Activated CD4-positive, alpha-beta T cell treated with anti-CD3 and anti-CD28 coated beads, Interleukin-2, amount 50 U/mL, for 16 hours (primary cell): Measurements from ENCODE around the gene TUBGCP5.
"Not testable (repeated sequence)": the region's sequence is repeated elsewhere in the genome, so short reads cannot be mapped to it uniquely, and the experiment has no call there.

Experiments
- DNase-seq: peaks from one replicate; pipeline ENCODE4 v3.0.0-alpha.2; 2020

The TUBGCP5 gene

GRCh38 chr15:23039143-23039916, at the start of gene TUBGCP5:
TUBGCP5 (minus strand) TSS chr15:23039569; CDS start chr15:23039543, 26 bp downstream.
- DNase-seq: peak; percentile 98

- no peak for DNase-seq
Observed at GRCh38 chr15:23083115-23083514, 43.7 kb upstream of the TUBGCP5 start.

GRCh38 chr15:23081996-23082737, 42.8 kb upstream of the TUBGCP5 start:
- DNase-seq: not testable (repeated sequence)

DNA sequence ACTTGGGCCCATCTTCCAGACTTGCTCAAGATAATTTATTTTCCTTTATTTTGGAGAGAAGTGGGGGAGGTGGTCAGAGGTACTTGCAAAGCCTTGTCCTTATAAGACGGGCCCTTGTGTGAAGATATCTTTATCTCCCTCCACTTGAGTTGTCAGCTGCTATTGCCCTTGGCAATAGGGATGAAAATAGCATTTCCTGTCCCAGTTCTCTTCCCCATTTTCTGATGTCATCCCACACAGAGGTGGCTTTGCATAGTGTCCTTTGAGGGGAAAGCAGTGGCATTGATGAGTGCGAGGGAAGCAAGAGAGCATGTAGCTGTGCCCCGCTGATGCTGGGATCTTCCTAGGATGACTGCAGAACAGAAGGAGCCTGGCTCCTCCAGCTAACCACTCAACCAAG, 41.9 kb upstream of the TUBGCP5 start:
- no peak for DNase-seq

GRCh38 chr15:23079766-23080165, 40.4 kb upstream of the TUBGCP5 start:
- DNase-seq: no peak

GRCh38 chr15:23075927-23076326, 36.6 kb upstream of the TUBGCP5 start:
- DNase-seq: no peak

GRCh38 chr15:23074684-23075083, 35.3 kb upstream of the TUBGCP5 start:
- no peak for DNase-seq

DNA sequence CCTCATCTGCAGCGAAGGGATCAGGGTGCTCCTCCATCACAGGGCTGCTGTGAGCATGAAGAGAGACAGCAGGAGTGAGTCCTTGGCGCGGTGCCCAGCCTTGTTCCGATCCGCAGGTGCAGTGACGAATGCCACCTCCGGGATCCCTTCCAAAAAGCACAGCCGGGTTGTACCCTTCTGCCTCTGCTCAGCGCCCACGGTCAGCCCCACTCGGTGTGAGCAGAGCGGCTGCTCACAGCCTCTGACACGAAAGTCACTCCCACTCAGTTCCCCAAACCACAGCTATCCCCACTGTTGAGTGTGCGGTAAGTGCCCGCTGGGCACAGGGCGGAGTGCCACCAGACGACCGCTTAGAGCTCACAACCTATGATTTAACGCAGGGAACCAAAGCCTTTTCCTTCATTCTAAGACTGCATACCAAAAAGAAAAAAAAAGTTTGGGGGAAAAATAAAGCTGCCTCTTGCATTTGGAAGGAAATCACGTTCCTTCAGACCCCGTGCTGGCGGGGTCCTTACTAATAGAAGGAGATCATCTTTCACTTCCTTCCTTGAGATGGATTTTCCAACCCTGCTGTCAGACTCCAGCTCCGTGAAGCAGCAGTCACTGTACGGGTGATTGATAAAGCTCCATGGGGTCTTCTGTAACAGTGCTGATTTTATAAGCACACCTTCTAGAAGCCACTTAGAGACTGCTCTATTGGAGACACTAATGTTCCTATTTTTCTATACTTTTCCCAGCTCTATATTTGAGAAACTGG, 34.7 kb upstream of the TUBGCP5 start:
- no peak for DNase-seq

- DNase-seq: no peak
Observed at GRCh38 chr15:23072633-23073032, 33.3 kb upstream of the TUBGCP5 start.

- no peak for DNase-seq
Observed at GRCh38 chr15:23069496-23070166, 30.3 kb upstream of the TUBGCP5 start.

GRCh38 chr15:23067416-23067815, 28.0 kb upstream of the TUBGCP5 start:
- DNase-seq: no peak

- no peak for DNase-seq
Observed at GRCh38 chr15:23065836-23066235, 26.5 kb upstream of the TUBGCP5 start.

DNA sequence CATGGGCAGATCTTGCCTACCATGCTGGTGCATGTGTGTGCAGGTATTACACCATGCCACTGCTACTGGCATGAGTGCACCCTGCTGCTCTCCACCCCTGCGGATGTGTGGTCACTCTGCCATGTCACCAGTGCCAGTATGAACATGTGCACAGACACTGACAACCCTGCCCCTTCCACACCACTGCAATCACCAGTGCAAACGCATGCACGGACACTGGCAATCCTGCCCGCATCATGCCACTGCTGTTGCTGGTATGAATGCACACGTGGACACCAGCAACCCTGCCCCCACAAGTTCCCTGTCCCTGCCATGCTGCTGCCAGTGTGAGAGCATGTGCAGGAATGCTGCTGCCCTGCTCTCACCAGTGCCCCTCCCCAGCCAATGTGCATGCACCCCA, 24.8 kb upstream of the TUBGCP5 start:
- no peak for DNase-seq

GRCh38 chr15:23057707-23058106, 18.3 kb upstream of the TUBGCP5 start:
- DNase-seq: no peak

GRCh38 chr15:23055316-23055715, 15.9 kb upstream of the TUBGCP5 start:
- DNase-seq: no peak

- DNase-seq: no peak
Observed at GRCh38 chr15:23052522-23052921, 13.2 kb upstream of the TUBGCP5 start.

DNA sequence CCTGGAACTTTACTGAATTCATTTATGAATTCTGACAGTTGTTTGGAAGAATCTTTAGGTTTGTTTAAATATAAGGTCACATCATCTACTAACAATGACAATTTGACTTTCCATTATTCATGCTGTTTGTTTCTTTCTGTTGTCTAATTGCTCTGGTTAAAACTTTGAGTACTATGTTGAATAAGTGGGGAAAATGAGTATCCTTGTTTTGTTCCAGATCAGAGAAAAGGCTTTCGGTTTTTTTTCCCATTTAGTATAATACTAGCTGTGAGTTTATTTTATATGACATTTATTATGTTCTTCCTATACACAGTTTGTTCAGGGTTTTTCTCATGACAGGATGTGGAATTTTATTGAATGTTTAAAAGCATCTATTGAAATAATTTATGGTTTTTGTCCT, 11.3 kb upstream of the TUBGCP5 start:
- DNase-seq: no peak

DNA sequence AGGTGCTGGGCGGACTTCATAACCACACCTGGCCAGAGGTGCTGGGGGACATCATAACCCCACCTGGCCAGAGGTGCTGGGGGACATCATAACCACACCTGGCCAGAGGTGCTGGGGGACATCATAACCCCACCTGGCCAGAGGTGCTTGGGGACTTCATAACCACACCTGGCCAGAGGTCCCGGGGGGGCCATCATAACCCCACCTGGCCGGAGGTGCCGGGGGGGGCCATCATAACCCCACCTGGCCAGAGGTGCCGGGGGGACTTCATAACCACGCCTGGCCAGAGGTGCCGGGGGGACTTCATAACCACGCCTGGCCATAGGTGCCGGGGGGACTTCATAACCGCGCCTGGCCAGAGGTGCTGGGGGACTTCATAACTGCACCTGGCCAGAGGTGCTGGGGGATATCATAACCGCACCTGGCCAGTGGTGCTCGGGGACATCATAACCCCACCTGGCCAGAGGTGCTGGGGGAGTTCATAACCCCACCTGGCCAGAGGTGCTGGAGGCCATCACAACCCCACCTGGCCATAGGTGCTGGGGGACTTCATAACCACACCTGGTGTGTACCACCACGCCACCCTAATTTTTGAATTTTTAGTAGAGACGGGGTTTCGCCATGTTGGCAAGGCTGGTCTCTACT, 10.7 kb upstream of the TUBGCP5 start:
- no peak for DNase-seq

GRCh38 chr15:23048572-23049282, 9.4 kb upstream of the TUBGCP5 start:
- DNase-seq: not testable (repeated sequence)

DNA sequence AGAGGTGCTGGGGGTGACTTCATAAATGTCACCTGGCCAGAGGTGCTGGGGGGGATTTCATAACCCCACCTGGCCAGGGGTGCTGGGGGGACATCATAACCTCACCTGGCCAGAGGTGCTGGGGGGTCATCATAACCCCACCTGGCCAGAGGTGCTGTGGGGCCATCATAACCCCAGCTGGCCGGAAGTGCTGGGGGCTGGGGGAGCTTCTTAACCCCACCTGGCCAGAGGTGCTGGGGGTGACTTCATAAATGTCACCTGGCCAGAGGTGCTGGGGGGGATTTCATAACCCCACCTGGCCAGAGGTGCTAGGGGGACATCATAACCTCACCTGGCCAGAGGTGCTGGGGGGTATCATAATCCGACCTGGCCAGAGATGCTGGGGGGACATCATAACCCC, 4.6 kb upstream of the TUBGCP5 start:
- DNase-seq: not testable (repeated sequence)

DNA sequence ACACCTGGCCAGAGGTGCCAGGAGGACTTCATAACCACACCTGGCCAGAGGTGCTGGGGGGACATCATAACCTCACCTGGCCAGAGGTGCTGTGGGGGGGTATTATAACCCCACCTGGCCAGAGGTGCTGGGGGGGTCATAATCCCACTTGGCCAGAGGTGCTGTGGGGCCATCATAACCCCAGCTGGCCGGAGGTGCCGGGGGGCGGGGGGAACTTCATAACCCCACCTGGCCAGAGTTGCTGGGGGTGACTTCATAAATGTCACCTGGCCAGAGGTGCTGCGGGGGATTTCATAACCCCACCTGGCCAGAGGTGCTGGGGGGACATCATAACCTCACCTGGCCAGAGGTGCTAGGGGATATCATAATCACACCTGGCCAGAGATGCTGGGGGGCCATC, 4.2 kb upstream of the TUBGCP5 start:
- DNase-seq: not testable (repeated sequence)

- DNase-seq: not testable (repeated sequence)
Observed at GRCh38 chr15:23041736-23042135, 2.4 kb upstream of the TUBGCP5 start.
